ENCODE data around the gene LRRC73. TPM values are rescaled to one million over a fixed set of nuclear protein-coding genes. Genes with fewer than 3 reads are reported as not detected.
A peak's percentile ranks its signal among the peaks of the same experiment; 100 is the strongest.
"Not testable (repeated sequence)": the region's sequence is repeated elsewhere in the genome, so short reads cannot be mapped to it uniquely, and the experiment has no call there.

LRRC73 gene
- total and polyA plus RNA-seq, 5 donors: 0.82 to 2.5 (median 1.2) TPM

- H3K4me1 ChIP-seq (ENCODE audit: control insufficient read depth, insufficient read depth, low read length): peaks cover 9% of the 10 kb centered on the region
- H3K27me3 ChIP-seq (ENCODE audit: control insufficient read depth, insufficient read depth): no peaks in the 10 kb centered on the region
- WGBS: 87% methylated on average over 6 of the region's 6 CpGs
- no peak overlapping the region for H3K4me3 ChIP-seq (ENCODE audit: low read length)
- no peak overlapping the region for H3K27ac ChIP-seq (ENCODE audit: low read length)
- no peak for ATAC-seq
- no peaks in the 10 kb centered on the region for H3K9me3 ChIP-seq (ENCODE audit: control insufficient read depth, low read length)
- intact Hi-C loops (cut with DNase I): no loop called here
- no peak for DNase-seq
These were observed 34.6 kb downstream of the LRRC73 start for GRCh38 chr6:43475516-43475915.

GRCh38 chr6:43472515-43472914 is 37.6 kb downstream of the LRRC73 start:
- H3K4me3 ChIP-seq (ENCODE audit: low read length): no peak overlapping the region
- ATAC-seq (no peak), DNase-seq (no peak)
- H3K27me3 ChIP-seq (ENCODE audit: control insufficient read depth, insufficient read depth): no peaks in the 10 kb centered on the region
- no peak overlapping the region for H3K27ac ChIP-seq (ENCODE audit: low read length)
- intact Hi-C loops (cut with DNase I): no loop called here
- H3K9me3 ChIP-seq (ENCODE audit: control insufficient read depth, low read length): no peaks in the 10 kb centered on the region
- 97% methylated on average over 4 of the region's 4 CpGs for WGBS
- no peaks in the 10 kb centered on the region for H3K4me1 ChIP-seq (ENCODE audit: control insufficient read depth, insufficient read depth, low read length)

- no peaks in the 10 kb centered on the region for H3K9me3 ChIP-seq (ENCODE audit: control insufficient read depth, low read length)
- 79% methylated on average over 1 of the region's 1 CpG for WGBS
- H3K4me3 ChIP-seq (ENCODE audit: low read length): no peak overlapping the region
- intact Hi-C loops (cut with DNase I): no loop called here
- no peak for ATAC-seq
- H3K4me1 ChIP-seq (ENCODE audit: control insufficient read depth, insufficient read depth, low read length): no peaks in the 10 kb centered on the region
- no peaks in the 10 kb centered on the region for H3K27me3 ChIP-seq (ENCODE audit: control insufficient read depth, insufficient read depth)
- no peak overlapping the region for H3K27ac ChIP-seq (ENCODE audit: low read length)
- DNase-seq: no peak
These were observed 38.7 kb downstream of the LRRC73 start for GRCh38 chr6:43471399-43471798.

GRCh38 chr6:43469947-43470346 is 40.2 kb downstream of the LRRC73 start:
- no peaks in the 10 kb centered on the region for H3K27me3 ChIP-seq (ENCODE audit: control insufficient read depth, insufficient read depth)
- H3K4me3 ChIP-seq (ENCODE audit: low read length): no peak overlapping the region
- intact Hi-C loops (cut with DNase I): no loop called here
- H3K4me1 ChIP-seq (ENCODE audit: control insufficient read depth, insufficient read depth, low read length): no peaks in the 10 kb centered on the region
- H3K9me3 ChIP-seq (ENCODE audit: control insufficient read depth, low read length): no peaks in the 10 kb centered on the region
- ATAC-seq (no peak), DNase-seq (no peak)
- 92% methylated on average over 7 of the region's 7 CpGs for WGBS
- no peak overlapping the region for H3K27ac ChIP-seq (ENCODE audit: low read length)

GRCh38 chr6:43468748-43469681 is 41.1 kb downstream of the LRRC73 start:
- WGBS: 55% methylated on average over 13 of the region's 13 CpGs
- intact Hi-C loops (cut with DNase I): no loop called here
- DNase-seq: no peak
- no peak overlapping the region for H3K27ac ChIP-seq (ENCODE audit: low read length)
- H3K27me3 ChIP-seq (ENCODE audit: control insufficient read depth, insufficient read depth): no peaks in the 10 kb centered on the region
- H3K4me3 ChIP-seq (ENCODE audit: low read length): no peak overlapping the region
- H3K4me1 ChIP-seq (ENCODE audit: control insufficient read depth, insufficient read depth, low read length): no peaks in the 10 kb centered on the region
- no peaks in the 10 kb centered on the region for H3K9me3 ChIP-seq (ENCODE audit: control insufficient read depth, low read length)
- ATAC-seq: peak; percentile 73 to 79

GRCh38 chr6:43468240-43468639 is 41.9 kb downstream of the LRRC73 start:
- peak; percentile 23 to 60 for ATAC-seq

GRCh38 chr6:43467752-43468151 is 42.4 kb downstream of the LRRC73 start:
- no peaks in the 10 kb centered on the region for H3K4me1 ChIP-seq (ENCODE audit: control insufficient read depth, insufficient read depth, low read length)
- H3K27me3 ChIP-seq (ENCODE audit: control insufficient read depth, insufficient read depth): no peaks in the 10 kb centered on the region
- no peaks in the 10 kb centered on the region for H3K9me3 ChIP-seq (ENCODE audit: control insufficient read depth, low read length)
- no peak overlapping the region for H3K4me3 ChIP-seq (ENCODE audit: low read length)
- no peak overlapping the region for H3K27ac ChIP-seq (ENCODE audit: low read length)
- peak in 1 of 2 donors; percentile 21 for ATAC-seq
- intact Hi-C loops (cut with DNase I): no loop called here
- WGBS: 37% methylated on average over 4 of the region's 4 CpGs
- DNase-seq: no peak

More at GRCh38 chr6:43468240-43468639, 41.9 kb downstream of the LRRC73 start:
- DNase-seq: no peak
- intact Hi-C loops (cut with DNase I): no loop called here
- H3K27me3 ChIP-seq (ENCODE audit: control insufficient read depth, insufficient read depth): no peaks in the 10 kb centered on the region
- H3K4me1 ChIP-seq (ENCODE audit: control insufficient read depth, insufficient read depth, low read length): no peaks in the 10 kb centered on the region
- no peak overlapping the region for H3K27ac ChIP-seq (ENCODE audit: low read length)
- no peak overlapping the region for H3K4me3 ChIP-seq (ENCODE audit: low read length)
- no peaks in the 10 kb centered on the region for H3K9me3 ChIP-seq (ENCODE audit: control insufficient read depth, low read length)
- 50% methylated on average over 4 of the region's 4 CpGs for WGBS

GRCh38 chr6:43467265-43467664 is 42.9 kb downstream of the LRRC73 start:
- DNase-seq; H3K4me1 ChIP-seq (ENCODE audit: control insufficient read depth, insufficient read depth, low read length); H3K4me3 ChIP-seq (ENCODE audit: low read length); H3K27me3 ChIP-seq (ENCODE audit: control insufficient read depth, insufficient read depth); H3K27ac ChIP-seq (ENCODE audit: low read length); ATAC-seq; intact Hi-C loops (cut with DNase I); H3K9me3 ChIP-seq (ENCODE audit: control insufficient read depth, low read length): not testable (repeated sequence)
- 62% methylated on average over 5 of the region's 5 CpGs for WGBS

GRCh38 chr6:43465948-43466347 is 44.2 kb downstream of the LRRC73 start:
- Histone ChIP-seq H3K9me3 (ENCODE audit: control insufficient read depth, low read length) (no peaks in the 10 kb centered on the region), H3K4me3 (ENCODE audit: low read length) (no peak overlapping the region), H3K27ac (ENCODE audit: low read length) (no peak overlapping the region), H3K4me1 (ENCODE audit: control insufficient read depth, insufficient read depth, low read length) (no peaks in the 10 kb centered on the region), H3K27me3 (ENCODE audit: control insufficient read depth, insufficient read depth) (no peaks in the 10 kb centered on the region)
- DNase-seq: no peak
- ATAC-seq: no peak
- intact Hi-C loops (cut with DNase I): no loop called here
- WGBS: 71% methylated on average over 2 of the region's 2 CpGs

GRCh38 chr6:43464337-43464736 is 45.8 kb downstream of the LRRC73 start:
- Histone ChIP-seq H3K27ac (ENCODE audit: low read length) (no peak overlapping the region), H3K9me3 (ENCODE audit: control insufficient read depth, low read length) (no peaks in the 10 kb centered on the region), H3K4me1 (ENCODE audit: control insufficient read depth, insufficient read depth, low read length) (no peaks in the 10 kb centered on the region), H3K4me3 (ENCODE audit: low read length) (no peak overlapping the region), H3K27me3 (ENCODE audit: control insufficient read depth, insufficient read depth) (no peaks in the 10 kb centered on the region)
- intact Hi-C loops (cut with DNase I): no loop called here
- ATAC-seq: no peak
- DNase-seq: no peak
- WGBS: 79% methylated on average over 8 of the region's 8 CpGs

GRCh38 chr6:43461936-43462335 is 48.2 kb downstream of the LRRC73 start:
- no peak for DNase-seq
- Histone ChIP-seq H3K27ac (ENCODE audit: low read length) (no peak overlapping the region), H3K9me3 (ENCODE audit: control insufficient read depth, low read length) (no peaks in the 10 kb centered on the region), H3K4me1 (ENCODE audit: control insufficient read depth, insufficient read depth, low read length) (no peaks in the 10 kb centered on the region), H3K27me3 (ENCODE audit: control insufficient read depth, insufficient read depth) (no peaks in the 10 kb centered on the region), H3K4me3 (ENCODE audit: low read length) (no peak overlapping the region)
- 77% methylated on average over 5 of the region's 5 CpGs for WGBS
- ATAC-seq: no peak
- intact Hi-C loops (cut with DNase I): no loop called here
